GM18498 (cell line): ENCODE results near the gene DNAJB4.

Source experiments
- ATAC-seq: cut with Tn5 transposase; IDR thresholded peaks from one replicate; pipeline ENCODE4 v1.9.1; 2021; ENCODE audit warnings: mild to moderate bottlenecking, moderate library complexity; ENCODE audit not compliant: unreplicated experiment

DNAJB4 gene

GRCh38 chr1:78036450-78036849 lies 31.7 kb downstream of the DNAJB4 start:
- no peak for ATAC-seq

- ATAC-seq = no peak
Observed at GRCh38 chr1:78038071-78038470, 33.3 kb downstream of the DNAJB4 start.

GRCh38 chr1:78038491-78038939 lies 33.8 kb downstream of the DNAJB4 start:
- ATAC-seq = no peak

GRCh38 chr1:78040484-78041089 lies 35.8 kb downstream of the DNAJB4 start:
- no peak for ATAC-seq

- ATAC-seq = no peak
Observed at GRCh38 chr1:78043436-78043835, 38.7 kb downstream of the DNAJB4 start.

- no peak for ATAC-seq
Observed at GRCh38 chr1:78044796-78045562, 40.2 kb downstream of the DNAJB4 start.

- no peak for ATAC-seq
Observed at GRCh38 chr1:78045563-78045925, 40.8 kb downstream of the DNAJB4 start.

- ATAC-seq = peak; percentile 47
Observed at GRCh38 chr1:78045926-78046778, 41.4 kb downstream of the DNAJB4 start, which contains the start of gene GIPC2. Gene GIPC2 (plus strand): TSS chr1:78045966. CDS start chr1:78046095, 129 bp downstream.

GRCh38 chr1:78047106-78047505 lies 42.4 kb downstream of the DNAJB4 start:
- no peak for ATAC-seq

GRCh38 chr1:78047631-78048030 lies 42.9 kb downstream of the DNAJB4 start:
- no peak for ATAC-seq

GRCh38 chr1:78048446-78048845 lies 43.7 kb downstream of the DNAJB4 start:
- no peak for ATAC-seq

- no peak for ATAC-seq
Observed at GRCh38 chr1:78049396-78049795, 44.7 kb downstream of the DNAJB4 start.

- ATAC-seq = no peak
Observed at GRCh38 chr1:78051005-78051404, 46.3 kb downstream of the DNAJB4 start.

GRCh38 chr1:78052685-78053405 lies 48.1 kb downstream of the DNAJB4 start:
- no peak for ATAC-seq

GRCh38 chr1:78053498-78053897 lies 48.8 kb downstream of the DNAJB4 start:
- no peak for ATAC-seq

- no peak for ATAC-seq
Observed at GRCh38 chr1:78054559-78054958, 49.8 kb downstream of the DNAJB4 start.

- no peak for ATAC-seq
Observed at GRCh38 chr1:78054972-78055371, 50.2 kb downstream of the DNAJB4 start.

GRCh38 chr1:78055565-78056132 lies 50.9 kb downstream of the DNAJB4 start:
- ATAC-seq = no peak

GRCh38 chr1:78058670-78059069 lies 53.9 kb downstream of the DNAJB4 start:
- no peak for ATAC-seq

- ATAC-seq = peak; percentile 75
Observed at GRCh38 chr1:78060857-78061563, 56.3 kb downstream of the DNAJB4 start.
